Measurements from ENCODE around the gene ZNF334. TPM values are rescaled to one million over a fixed set of nuclear protein-coding genes. Genes with fewer than 3 reads are reported as not detected.

Gene ZNF334
- total RNA-seq, 1 experiment from 2014 or later, result 18.7 TPM

GRCh38 chr20:46494077-46494476, 19.3 kb downstream of the ZNF334 start:
- ChIA-PET CTCF (no interaction called here), POLR2A (no interaction called here)
- peaks cover 19% of the 10 kb centered on the region for H3K9me3 Mint-ChIP-seq
- H3K27me3 Mint-ChIP-seq (ENCODE audit: low read depth), result no peaks in the 10 kb centered on the region
- H3K4me3 Mint-ChIP-seq, result no peak overlapping the region
- no peaks in the 10 kb centered on the region for H3K4me1 Mint-ChIP-seq
- H3K27ac Mint-ChIP-seq, result no peak overlapping the region
- TF ChIP-seq ATF1 (CRISPR knock-in tag; IDR thresholded peaks at IDR 0.05) (no peak), FOXP1 (CRISPR knock-in tag; IDR thresholded peaks at IDR 0.05; ENCODE audit: borderline replicate concordance) (no peak), ETV6 (CRISPR knock-in tag; IDR thresholded peaks at IDR 0.05) (no peak), IRF2 (CRISPR knock-in tag; IDR thresholded peaks at IDR 0.05; ENCODE audit: borderline replicate concordance, low read depth) (no peak), ZNF121 (CRISPR knock-in tag; IDR thresholded peaks at IDR 0.05) (no peak), ERG (CRISPR knock-in tag; IDR thresholded peaks at IDR 0.05) (no peak), TEAD4 (CRISPR knock-in tag; IDR thresholded peaks at IDR 0.05) (no peak), MLX (CRISPR knock-in tag; IDR thresholded peaks at IDR 0.05) (no peak), ZNF138 (CRISPR knock-in tag; conservative IDR thresholded peaks at IDR 0.05) (no peak)
- H3K36me3 Mint-ChIP-seq, result peaks cover 33% of the 10 kb centered on the region
- ATAC-seq (no peak), DNase-seq (ENCODE audit: low spot score) (no peak)

GRCh38 chr20:46491354-46491753, 22.0 kb downstream of the ZNF334 start:
- Mint-ChIP-seq H3K4me1 (no peaks in the 10 kb centered on the region), H3K27me3 (ENCODE audit: low read depth) (no peaks in the 10 kb centered on the region), H3K27ac (no peak overlapping the region), H3K9me3 (no peaks in the 10 kb centered on the region), H3K36me3 (peaks cover 8% of the 10 kb centered on the region), H3K4me3 (no peak overlapping the region)
- no peak for TF ChIP-seq TEAD4 (CRISPR knock-in tag; IDR thresholded peaks at IDR 0.05)
- TF ChIP-seq RORB (CRISPR knock-in tag; IDR thresholded peaks at IDR 0.05), result no peak
- no peak for TF ChIP-seq ZBTB21 (CRISPR knock-in tag; IDR thresholded peaks at IDR 0.05; ENCODE audit: borderline replicate concordance)
- ChIA-PET CTCF (no interaction called here), POLR2A (no interaction called here)
- ATAC-seq (no peak), DNase-seq (ENCODE audit: low spot score) (no peak)

GRCh38 chr20:46488451-46488850, 24.9 kb downstream of the ZNF334 start:
- no peak for DNase-seq (ENCODE audit: low spot score)
- ChIA-PET CTCF (no interaction called here), POLR2A (no interaction called here)
- Mint-ChIP-seq H3K27ac (no peak overlapping the region), H3K4me1 (peaks cover 17% of the 10 kb centered on the region), H3K4me3 (no peak overlapping the region), H3K36me3 (peaks cover 5% of the 10 kb centered on the region), H3K27me3 (ENCODE audit: low read depth) (no peaks in the 10 kb centered on the region), H3K9me3 (no peaks in the 10 kb centered on the region)
- no peak for ATAC-seq
- TF ChIP-seq ZNF416 (CRISPR knock-in tag; IDR thresholded peaks at IDR 0.05), result no peak
- TF ChIP-seq FOXP1 (CRISPR knock-in tag; IDR thresholded peaks at IDR 0.05; ENCODE audit: borderline replicate concordance), result no peak
- TF ChIP-seq ARID4B (CRISPR knock-in tag; IDR thresholded peaks at IDR 0.05; ENCODE audit: borderline replicate concordance), result no peak
- TF ChIP-seq ZNF532 (CRISPR knock-in tag; IDR thresholded peaks at IDR 0.05; ENCODE audit: borderline replicate concordance), result no peak
- TF ChIP-seq ZNF396 (CRISPR knock-in tag; IDR thresholded peaks at IDR 0.05; ENCODE audit: borderline replicate concordance), result no peak
- no peak for TF ChIP-seq NR3C1 (CRISPR knock-in tag; conservative IDR thresholded peaks at IDR 0.05; ENCODE audit: low read depth)
- no peak for TF ChIP-seq SMAD4 (CRISPR knock-in tag; IDR thresholded peaks at IDR 0.05)
- no peak for TF ChIP-seq MXD4 (CRISPR knock-in tag; IDR thresholded peaks at IDR 0.05; ENCODE audit: borderline replicate concordance)
- TF ChIP-seq CREB1 (CRISPR knock-in tag; IDR thresholded peaks at IDR 0.05), result no peak
- TF ChIP-seq USF2 (CRISPR knock-in tag; IDR thresholded peaks at IDR 0.05), result no peak
- TF ChIP-seq ZNF423 (CRISPR knock-in tag; IDR thresholded peaks at IDR 0.05), result no peak
